Fibroblast of skin of left quadriceps (primary cell): ENCODE results near the gene KRTAP10-10.
"Not testable (repeated sequence)": the region's sequence is repeated elsewhere in the genome, so short reads cannot be mapped to it uniquely, and the experiment has no call there.

Experiments used
- DNase-seq, 2 experiments: peaks; one replicate each; pipeline ENCODE4 v3.0.0-alpha.2; 2013; ENCODE audit warnings: low read depth in 2 of 2

Gene KRTAP10-10, protein sequence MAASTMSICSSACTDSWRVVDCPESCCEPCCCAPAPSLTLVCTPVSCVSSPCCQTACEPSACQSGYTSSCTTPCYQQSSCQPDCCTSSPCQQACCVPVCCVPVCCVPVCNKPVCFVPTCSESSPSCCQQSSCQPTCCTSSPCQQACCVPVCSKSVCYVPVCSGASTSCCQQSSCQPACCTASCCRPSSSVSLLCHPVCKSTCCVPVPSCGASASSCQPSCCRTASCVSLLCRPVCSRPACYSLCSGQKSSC

DNA sequence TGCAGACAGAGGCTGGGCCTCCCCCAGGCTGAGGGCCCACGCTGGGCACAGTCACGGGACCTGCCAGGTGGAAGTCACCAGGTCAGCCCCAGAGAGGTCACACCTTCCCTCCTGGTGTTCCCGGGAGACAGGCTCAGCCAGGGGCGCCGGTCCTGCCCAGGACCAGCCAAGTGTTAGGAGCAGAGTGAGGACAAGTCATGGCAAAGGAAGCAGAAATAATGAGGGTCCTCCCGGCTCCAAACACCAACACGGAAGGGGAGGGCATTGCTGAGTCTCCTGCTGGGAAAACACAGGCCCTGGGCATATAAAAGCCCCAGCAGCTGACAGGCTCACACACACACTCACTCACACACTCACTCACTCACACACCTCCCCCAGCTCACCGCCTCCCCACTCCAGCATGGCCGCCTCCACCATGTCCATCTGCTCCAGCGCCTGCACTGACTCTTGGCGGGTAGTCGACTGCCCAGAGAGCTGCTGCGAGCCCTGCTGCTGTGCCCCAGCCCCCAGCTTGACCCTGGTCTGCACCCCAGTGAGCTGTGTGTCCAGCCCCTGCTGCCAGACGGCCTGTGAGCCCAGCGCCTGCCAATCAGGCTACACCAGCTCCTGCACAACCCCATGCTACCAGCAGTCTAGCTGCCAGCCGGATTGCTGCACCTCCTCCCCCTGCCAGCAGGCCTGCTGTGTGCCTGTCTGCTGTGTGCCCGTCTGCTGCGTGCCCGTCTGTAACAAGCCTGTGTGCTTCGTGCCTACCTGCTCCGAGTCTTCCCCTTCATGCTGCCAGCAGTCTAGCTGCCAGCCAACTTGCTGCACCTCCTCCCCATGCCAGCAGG, at the start of gene KRTAP10-10:
Gene KRTAP10-10 (plus strand): TSS at position 339 of the 833 bp plus-strand sequence. CDS start 62 bp downstream, at position 401.
- DNase-seq, result no peak

- DNase-seq, result no peak
Observed at GRCh38 chr21:44589094-44589493, 48.1 kb upstream of the KRTAP10-10 start.

GRCh38 chr21:44589586-44590305, 47.4 kb upstream of the KRTAP10-10 start:
- no peak for DNase-seq

GRCh38 chr21:44590311-44590721, 46.8 kb upstream of the KRTAP10-10 start:
- no peak for DNase-seq

- not testable (repeated sequence) for DNase-seq
Observed at GRCh38 chr21:44590897-44591800, 46.0 kb upstream of the KRTAP10-10 start.

GRCh38 chr21:44591801-44592130, 45.4 kb upstream of the KRTAP10-10 start:
- not testable (repeated sequence) for DNase-seq

DNA sequence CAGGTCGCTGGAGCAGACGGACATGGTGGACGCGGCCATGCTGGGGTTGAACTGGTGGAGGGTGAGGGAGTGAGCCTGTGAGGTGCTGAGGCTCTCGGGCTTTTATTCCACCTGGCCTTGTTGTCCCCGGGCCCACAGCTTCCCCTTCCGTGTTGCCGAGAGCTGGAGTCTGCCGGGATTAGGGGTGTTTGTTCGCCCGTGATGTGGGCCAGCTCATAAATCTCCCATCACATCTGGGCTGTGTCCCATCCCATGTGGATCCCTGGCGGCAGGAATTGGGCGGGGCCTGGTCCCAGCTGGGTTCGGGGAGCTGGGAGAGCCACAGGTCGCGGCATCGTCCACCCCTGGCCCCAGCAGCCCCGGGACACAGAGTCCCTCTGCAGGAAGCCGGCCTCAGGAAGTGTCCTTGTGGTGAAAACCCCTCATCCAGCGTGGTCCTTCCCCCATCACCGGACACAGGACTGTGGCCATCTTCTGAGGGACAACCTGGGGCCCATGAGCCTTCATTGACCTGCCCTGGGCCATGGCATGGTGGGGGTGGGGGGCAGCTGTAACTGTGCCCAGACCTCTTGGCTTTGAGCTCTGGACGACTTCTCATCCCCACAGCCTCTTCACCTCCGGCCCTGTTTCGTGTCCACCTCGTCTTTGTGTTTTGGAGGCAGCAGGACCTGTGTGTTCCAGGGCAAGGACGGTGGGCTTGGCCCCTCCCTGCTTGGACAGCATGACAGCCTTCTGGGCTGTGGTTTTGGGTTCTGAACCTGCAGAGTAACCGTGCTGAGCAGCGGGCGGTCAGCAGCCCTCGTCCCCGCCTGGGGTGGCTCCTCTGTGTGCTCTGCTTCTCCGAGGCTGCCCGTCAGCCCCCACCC, 44.5 kb upstream of the KRTAP10-10 start, which contains the start of gene KRTAP10-6:
Gene KRTAP10-6 (minus strand): TSS at position 60 of the 866 bp plus-strand sequence. CDS start 21 bp downstream, at position 39.
- DNase-seq, result no peak

- no peak for DNase-seq
Observed at GRCh38 chr21:44593598-44594405, 43.4 kb upstream of the KRTAP10-10 start.

DNA sequence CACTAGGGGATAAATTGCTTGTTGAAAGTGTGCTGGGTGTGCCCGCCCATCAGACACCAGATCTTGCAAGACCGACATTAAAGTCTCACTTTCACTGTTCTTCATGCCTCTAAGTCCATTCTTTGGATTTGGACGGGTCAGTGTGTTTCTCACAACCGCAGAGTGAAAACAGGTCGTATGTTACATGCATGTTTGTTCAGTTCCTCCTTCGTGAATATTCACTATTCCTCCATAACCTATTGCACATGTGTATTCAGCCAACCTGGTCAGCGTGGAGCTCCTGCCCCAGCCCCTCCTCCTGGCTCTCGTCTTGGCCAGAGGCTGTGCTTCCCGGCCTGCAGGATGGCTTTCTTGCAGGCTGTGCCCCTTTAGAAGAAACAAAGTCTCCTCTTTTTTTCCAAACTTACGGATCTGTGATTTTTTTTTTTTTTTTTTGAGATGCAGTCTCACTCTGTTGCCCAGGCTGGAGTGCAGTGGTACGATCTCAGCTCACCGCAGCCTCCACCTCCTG, 42.7 kb upstream of the KRTAP10-10 start:
- DNase-seq, result no peak

GRCh38 chr21:44595524-44595923, 41.6 kb upstream of the KRTAP10-10 start:
- no peak for DNase-seq

DNA sequence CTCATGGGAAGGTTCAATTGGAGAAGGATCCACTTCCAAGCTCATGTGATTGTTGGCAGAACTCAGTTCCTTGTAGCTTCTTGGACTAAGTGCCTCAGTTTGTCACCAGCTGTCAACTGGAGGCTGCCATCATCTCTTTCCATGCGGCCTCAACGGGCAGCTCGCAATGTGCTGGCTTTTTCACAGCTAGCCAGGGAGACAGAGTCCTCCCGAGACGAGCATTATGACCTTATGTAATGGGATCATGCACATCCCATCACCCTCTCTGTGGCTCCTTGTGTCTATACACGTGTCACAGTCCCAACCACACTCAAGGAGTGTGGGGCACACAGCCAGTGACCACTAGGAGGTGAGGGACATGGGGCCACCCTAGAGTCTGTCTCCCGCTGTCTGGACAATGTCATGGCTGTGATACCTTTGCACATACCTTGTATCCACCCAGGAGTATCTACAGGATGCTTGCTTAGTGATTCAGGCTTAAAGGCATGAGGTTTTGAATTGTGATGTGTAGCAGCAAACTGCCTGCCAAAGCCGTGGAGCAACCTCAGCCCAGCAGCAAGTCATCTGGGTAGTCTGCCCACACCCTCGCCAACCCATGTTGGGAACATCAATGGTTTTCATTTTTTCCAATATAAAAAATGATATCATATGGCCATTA, 41.0 kb upstream of the KRTAP10-10 start:
- DNase-seq, result no peak

DNA sequence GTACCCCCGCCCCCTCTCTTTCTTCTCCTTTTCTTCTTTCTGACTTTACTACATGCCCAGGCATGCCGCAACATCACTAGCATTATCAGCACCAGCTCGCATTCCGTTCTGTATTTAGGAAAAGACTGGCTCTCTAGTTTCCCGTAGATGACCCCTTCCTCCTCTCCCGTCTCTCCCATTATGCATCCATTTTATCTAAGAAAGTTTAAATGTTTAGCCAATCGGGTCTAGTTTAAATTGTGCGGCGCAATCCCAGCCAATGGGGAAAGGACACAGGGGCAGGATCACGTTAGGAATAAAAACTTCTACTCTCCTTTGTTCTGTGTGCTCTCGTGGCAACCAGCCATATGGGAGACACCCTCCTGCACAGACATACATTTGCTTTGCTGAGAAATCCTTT, 39.1 kb upstream of the KRTAP10-10 start:
- no peak for DNase-seq

- DNase-seq, result no peak
Observed at GRCh38 chr21:44599264-44600029, 37.7 kb upstream of the KRTAP10-10 start.

DNA sequence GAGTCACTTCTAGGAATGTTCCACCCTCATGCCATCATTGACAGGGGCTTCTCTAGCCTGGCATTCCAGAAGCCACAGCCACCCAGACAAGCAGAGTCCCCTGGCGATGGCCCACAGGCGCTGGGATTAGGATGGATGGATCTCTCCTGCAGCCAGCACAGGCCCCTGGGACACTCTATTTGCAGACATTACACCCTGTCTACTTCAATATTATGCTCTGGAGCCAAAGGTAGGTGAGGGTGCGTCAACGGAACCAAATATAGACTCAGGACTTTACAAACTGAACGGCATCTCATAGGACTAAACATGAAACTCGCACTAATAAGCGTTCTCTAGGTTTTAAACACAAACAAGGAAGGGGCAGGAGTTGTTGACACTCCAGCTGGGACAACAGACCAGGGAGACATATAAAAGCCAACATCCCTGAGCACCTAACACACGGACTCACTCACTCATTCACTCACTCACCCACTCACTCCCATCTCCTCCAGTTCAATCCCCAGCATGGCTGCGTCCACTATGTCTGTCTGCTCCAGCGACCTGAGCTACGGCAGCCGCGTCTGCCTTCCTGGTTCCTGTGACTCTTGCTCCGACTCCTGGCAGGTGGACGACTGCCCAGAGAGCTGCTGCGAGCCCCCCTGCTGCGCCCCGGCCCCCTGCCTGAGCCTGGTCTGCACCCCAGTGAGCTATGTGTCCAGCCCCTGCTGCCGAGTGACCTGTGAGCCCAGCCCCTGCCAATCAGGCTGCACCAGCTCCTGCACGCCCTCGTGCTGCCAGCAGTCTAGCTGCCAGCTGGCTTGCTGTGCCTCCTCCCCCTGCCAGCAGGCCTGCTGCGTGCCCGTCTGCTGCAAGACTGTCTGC, 36.8 kb upstream of the KRTAP10-10 start, which contains the start of gene KRTAP10-7:
Gene KRTAP10-7 (plus strand): TSS at position 480 of the 861 bp plus-strand sequence. CDS start 25 bp downstream, at position 505.
- not testable (repeated sequence) for DNase-seq

GRCh38 chr21:44601091-44601490, 36.1 kb upstream of the KRTAP10-10 start:
- DNase-seq, result not testable (repeated sequence)

- DNase-seq, result no peak
Observed at GRCh38 chr21:44601596-44602462, 35.3 kb upstream of the KRTAP10-10 start.
